GM10266 (cell line): Measurements from ENCODE around the gene TGFBR3.

ENCODE experiments used
- DNase-seq: peaks from one replicate; pipeline ENCODE4 v3.0.0; 2012; ENCODE audit errors: extremely low spot score
- TF ChIP-seq, protein P1 (sequence below): IDR thresholded peaks from 2 replicates; pipeline ENCODE4 v1.5.1; 2012; ENCODE audit warnings: mild to moderate bottlenecking, low read depth; ENCODE audit not compliant: control insufficient read depth, insufficient read depth; ENCODE audit errors: missing control alignments

TGFBR3 gene

DNA sequence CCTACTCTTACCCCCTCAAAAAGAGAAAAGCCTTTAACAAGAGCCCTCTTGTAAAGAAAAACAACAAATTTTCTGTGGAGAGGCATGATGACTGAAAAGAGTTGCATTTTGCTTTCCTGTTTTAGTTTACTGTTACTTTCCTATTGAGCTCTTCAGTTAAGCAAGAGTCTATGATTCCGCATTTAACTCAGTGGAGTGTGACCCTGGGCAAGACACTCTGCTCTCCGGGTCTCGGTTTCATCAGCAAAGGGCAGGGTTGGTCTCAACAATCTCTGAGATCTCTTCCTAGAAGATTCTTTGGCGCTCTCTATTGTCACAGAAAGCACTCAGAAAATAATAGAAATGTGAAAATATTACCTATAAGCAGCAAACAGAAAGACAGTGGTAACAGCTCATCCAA, 175.7 kb downstream of the TGFBR3 start:
- TF ChIP-seq, protein P1, sequence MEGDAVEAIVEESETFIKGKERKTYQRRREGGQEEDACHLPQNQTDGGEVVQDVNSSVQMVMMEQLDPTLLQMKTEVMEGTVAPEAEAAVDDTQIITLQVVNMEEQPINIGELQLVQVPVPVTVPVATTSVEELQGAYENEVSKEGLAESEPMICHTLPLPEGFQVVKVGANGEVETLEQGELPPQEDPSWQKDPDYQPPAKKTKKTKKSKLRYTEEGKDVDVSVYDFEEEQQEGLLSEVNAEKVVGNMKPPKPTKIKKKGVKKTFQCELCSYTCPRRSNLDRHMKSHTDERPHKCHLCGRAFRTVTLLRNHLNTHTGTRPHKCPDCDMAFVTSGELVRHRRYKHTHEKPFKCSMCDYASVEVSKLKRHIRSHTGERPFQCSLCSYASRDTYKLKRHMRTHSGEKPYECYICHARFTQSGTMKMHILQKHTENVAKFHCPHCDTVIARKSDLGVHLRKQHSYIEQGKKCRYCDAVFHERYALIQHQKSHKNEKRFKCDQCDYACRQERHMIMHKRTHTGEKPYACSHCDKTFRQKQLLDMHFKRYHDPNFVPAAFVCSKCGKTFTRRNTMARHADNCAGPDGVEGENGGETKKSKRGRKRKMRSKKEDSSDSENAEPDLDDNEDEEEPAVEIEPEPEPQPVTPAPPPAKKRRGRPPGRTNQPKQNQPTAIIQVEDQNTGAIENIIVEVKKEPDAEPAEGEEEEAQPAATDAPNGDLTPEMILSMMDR, result no peak
- DNase-seq, result no peak

DNA sequence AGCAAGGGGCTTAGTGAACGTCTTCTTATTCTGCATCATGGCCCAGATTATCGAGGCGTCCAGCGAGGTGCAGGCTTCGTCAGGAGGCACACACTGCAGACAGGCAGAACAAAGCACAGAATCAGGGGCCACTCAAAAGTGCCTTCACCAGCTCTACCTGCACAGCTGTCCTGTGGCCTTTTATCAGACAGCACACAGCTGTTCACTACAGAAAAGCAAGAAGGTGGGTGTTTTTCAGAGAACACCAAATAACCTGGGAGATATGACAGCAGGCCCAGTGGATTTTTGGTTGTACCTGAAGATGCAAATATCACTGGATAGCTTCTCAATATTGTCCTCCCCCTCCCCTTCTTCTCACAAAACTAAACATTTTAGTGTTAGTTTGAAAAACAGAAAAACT, 177.3 kb downstream of the TGFBR3 start:
- DNase-seq, result no peak
- TF ChIP-seq, protein P1, result no peak

DNA sequence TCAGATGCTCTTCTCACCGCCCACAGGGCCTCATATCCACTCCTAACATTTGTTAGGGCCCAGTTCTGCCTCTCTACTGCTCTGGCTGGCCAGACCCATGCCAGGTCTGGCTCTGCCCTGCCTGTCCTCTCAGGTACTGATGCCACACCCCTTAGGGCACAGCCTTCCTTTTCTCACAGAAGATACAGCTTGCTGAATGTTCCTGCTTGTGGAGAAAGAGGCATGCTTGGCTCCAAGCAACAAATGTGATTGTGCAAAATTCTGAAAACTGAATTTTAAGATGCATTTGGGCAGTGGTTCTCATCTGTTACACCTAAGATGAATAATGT, 178.1 kb downstream of the TGFBR3 start:
- no peak for DNase-seq
- TF ChIP-seq, protein P1, result no peak

DNA sequence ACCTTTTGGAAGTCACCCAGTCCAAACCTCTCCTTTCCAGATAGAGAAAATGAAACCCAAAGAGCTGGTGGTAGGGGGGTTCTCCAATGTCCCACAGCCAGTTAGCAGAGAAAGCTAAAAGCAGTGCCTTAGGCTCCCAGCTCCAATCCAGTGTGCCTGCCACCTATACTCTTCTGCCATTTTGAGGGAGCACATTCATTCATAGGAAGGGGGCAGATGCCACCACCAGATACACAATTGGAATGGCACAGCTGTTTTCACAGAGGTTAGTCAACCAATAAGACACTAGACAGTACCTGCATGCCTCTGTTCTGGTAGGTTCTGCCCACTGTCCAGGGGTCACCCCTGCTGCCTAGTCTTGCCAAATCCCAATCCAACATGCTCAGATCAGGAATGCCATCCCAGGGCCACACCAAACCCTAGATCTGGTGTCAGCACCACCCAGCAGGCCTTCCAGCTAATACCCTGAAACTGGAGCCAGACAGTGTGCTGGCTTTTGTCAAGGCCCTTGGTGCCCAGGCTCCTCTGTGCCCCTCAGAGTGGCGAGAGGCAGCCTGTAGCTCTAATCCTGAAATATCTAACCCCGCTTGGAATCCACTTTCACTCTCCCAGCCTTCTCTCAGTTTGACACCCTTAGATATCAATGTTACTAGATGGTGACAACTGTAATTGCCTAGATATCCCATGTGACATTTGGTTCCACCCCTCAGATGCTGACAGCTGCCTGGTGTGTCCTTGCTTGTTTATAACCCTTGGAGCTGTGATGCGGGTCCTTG, 178.6 kb downstream of the TGFBR3 start:
- TF ChIP-seq, protein P1, result no peak
- DNase-seq, result no peak

DNA sequence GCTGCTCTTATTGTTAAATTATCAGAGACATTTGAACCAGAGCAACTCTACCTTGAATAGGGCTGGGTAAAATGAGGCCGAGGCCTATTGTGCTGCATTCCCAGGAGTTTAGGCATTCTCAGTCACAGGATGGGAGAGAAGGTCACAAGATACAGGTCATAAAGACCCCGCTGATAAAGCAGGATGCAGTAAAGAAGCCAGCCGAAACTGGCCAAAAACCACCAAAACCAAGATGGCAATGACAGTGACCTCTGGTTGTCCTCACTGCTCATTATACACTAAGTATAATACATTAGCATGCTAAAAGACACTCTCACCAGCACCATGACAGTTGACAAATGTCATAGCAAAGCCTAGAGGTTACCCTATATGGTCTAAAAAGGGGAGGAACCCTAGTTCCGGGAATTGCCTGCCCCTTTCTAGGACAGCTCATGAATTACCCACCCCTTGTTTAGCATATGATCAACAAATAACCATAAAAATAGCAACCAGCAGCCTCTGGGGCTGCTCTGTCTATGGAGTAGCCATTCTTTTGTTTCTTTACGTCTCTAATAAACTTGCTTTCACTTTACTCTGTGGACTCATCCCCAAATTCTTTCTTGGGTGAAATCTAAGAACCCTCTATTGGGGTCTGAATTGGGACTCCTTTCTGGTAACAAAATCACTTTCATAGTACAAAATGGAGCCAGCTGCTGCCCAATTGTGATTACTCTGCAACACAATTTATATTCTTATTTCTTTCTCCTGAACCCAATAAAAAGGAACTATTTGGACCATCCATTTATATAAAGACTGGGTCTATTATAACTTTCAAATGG, 179.6 kb downstream of the TGFBR3 start:
- no peak for DNase-seq
- TF ChIP-seq, protein P1, result no peak

DNA sequence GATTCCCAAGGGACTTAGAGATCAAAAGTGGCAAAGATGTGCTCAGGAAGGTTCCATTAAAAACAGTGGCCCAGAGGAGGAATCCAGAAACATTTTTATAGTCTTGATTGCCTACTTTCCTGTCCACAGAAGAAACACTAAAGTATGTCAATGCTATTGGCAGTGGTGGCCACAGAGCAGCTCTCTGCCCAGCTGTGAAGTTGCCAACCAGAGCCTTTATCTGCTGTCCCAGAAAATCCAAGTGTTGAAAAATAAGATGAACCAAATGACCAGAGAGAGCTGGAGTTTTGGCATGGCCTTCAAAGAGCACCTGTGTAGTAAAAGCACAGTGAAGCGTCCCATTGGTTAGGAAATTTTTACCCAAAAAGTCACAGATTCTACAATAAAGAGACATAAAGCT, 181.2 kb downstream of the TGFBR3 start:
- no peak for DNase-seq
- TF ChIP-seq, protein P1, result no peak

DNA sequence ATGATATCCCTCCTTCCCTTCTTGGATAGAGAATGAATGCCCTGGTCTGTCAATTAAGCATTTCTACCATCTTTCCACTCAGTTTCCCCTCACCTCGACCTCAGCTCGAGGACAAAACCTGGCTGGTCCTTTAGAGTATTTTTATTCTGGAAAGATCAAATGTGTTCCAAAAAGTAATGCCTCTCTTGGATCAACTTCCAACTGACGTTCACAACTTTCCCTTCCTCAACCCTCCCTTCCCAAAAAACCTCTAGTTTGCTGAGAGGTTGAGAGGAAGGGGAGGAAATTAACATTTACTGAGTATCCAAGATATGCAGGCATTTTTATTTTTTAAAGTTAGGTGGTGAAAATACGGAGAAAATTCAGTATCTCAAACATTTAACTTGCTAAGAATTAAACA, 182.9 kb downstream of the TGFBR3 start:
- TF ChIP-seq, protein P1, result no peak
- no peak for DNase-seq
